ENCODE results near the gene ANAPC2. TPM values are rescaled to one million over a fixed set of nuclear protein-coding genes. Genes with fewer than 3 reads are reported as not detected.

ANAPC2 gene
- total RNA-seq, 1 donor, result 32.9 TPM

DNA sequence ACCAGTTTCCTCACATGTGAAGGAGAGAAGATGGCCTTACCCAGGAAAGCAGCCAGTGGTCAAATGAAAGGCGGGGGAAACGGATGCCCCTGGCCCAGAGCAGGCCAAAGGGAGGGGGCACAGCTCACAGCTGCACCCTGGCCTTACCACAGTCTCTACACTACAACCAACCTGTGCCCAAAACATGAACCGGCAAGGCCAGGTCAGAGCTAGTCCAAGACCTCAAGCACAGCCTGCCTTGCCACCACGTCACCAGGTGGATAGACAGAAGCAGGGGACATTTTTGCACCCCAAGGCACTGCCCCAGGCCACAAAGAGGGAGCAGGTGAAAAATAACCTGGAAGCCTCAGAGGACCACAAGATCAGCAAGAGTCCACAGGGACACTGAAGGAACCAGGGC is 44.9 kb downstream of the ANAPC2 start:
- TF ChIP-seq, protein P1, sequence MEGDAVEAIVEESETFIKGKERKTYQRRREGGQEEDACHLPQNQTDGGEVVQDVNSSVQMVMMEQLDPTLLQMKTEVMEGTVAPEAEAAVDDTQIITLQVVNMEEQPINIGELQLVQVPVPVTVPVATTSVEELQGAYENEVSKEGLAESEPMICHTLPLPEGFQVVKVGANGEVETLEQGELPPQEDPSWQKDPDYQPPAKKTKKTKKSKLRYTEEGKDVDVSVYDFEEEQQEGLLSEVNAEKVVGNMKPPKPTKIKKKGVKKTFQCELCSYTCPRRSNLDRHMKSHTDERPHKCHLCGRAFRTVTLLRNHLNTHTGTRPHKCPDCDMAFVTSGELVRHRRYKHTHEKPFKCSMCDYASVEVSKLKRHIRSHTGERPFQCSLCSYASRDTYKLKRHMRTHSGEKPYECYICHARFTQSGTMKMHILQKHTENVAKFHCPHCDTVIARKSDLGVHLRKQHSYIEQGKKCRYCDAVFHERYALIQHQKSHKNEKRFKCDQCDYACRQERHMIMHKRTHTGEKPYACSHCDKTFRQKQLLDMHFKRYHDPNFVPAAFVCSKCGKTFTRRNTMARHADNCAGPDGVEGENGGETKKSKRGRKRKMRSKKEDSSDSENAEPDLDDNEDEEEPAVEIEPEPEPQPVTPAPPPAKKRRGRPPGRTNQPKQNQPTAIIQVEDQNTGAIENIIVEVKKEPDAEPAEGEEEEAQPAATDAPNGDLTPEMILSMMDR (IDR thresholded peaks at IDR 0.05; ENCODE audit: extremely low read depth, low read depth, low read length), result no peak
- Histone ChIP-seq H3K27me3 (ENCODE audit: insufficient read depth, low read length) (peaks cover 26% of the 10 kb centered on the region), H3K27ac (ENCODE audit: low read depth, low read length) (no peak overlapping the region), H4K20me1 (ENCODE audit: insufficient read depth, low read length) (no peaks in the 10 kb centered on the region), H3K36me3 (ENCODE audit: insufficient read depth, low read length) (no peaks in the 10 kb centered on the region), H3K4me3 (ENCODE audit: insufficient read depth, low read length) (no peak overlapping the region), H2AFZ (ENCODE audit: low read length) (no peak overlapping the region), H3K4me2 (ENCODE audit: insufficient read depth, low read length) (no peak overlapping the region), H3K4me1 (ENCODE audit: insufficient read depth, low read length) (no peaks in the 10 kb centered on the region), H3K79me2 (ENCODE audit: insufficient read depth, low read length) (no peaks in the 10 kb centered on the region), H3K9me3 (ENCODE audit: low read depth, low read length) (no peaks in the 10 kb centered on the region)
- peak; percentile 70 for DNase-seq (ENCODE audit: insufficient read length, low spot score, missing footprints)

DNA sequence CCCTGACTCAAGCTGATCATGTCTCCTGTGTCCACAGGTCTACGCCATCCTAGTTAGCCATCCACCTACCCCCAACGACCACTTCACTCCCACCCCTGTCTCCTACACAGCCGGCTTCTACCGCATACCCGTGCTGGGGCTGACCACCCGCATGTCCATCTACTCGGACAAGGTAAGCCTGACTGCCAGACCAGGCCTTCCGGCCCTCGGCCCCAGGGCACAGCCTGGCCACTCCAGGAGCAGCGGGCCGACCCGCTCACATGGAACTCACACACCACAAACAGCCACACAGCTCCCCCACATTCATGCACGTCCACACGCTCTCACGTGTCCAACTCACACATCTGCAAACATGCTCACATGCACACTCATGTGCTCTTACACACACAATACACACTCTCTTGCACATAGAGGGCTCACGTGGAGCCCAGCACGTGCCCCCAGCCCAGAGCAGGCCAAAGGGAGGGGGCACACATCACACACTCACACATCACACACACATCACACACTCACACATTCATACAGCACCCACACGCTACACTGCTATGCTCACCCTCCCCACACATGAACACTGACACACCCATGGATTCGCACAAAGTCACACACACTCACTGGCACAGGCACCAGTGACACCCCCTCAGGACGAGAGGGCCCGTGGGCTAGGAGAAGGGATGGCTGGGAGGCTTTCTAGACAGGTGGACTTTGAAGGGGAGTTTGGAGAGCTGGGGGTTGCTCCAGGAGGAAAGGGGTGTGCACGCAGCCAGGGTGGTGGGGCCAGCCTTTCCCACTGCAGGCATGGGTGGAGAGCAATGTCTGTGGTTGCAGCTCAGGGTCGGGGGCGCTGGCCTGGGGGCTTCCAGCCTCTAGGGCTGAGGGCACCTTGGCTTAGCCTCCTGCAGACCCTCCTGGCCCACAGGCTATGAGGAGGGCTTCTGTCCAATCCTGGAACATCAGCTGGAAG is 46.1 kb downstream of the ANAPC2 start:
- Histone ChIP-seq H2AFZ (ENCODE audit: low read length) (no peak overlapping the region), H3K27me3 (ENCODE audit: insufficient read depth, low read length) (peaks cover 37% of the 10 kb centered on the region), H4K20me1 (ENCODE audit: insufficient read depth, low read length) (no peaks in the 10 kb centered on the region), H3K27ac (ENCODE audit: low read depth, low read length) (no peak overlapping the region), H3K9me3 (ENCODE audit: low read depth, low read length) (no peaks in the 10 kb centered on the region), H3K79me2 (ENCODE audit: insufficient read depth, low read length) (no peaks in the 10 kb centered on the region), H3K4me3 (ENCODE audit: insufficient read depth, low read length) (no peak overlapping the region), H3K4me2 (ENCODE audit: insufficient read depth, low read length) (no peak overlapping the region), H3K36me3 (ENCODE audit: insufficient read depth, low read length) (no peaks in the 10 kb centered on the region), H3K4me1 (ENCODE audit: insufficient read depth, low read length) (no peaks in the 10 kb centered on the region)
- DNase-seq (ENCODE audit: insufficient read length, low spot score, missing footprints), result peak; percentile 73
- TF ChIP-seq, protein P1 (IDR thresholded peaks at IDR 0.05; ENCODE audit: extremely low read depth, low read depth, low read length), result no peak

DNA sequence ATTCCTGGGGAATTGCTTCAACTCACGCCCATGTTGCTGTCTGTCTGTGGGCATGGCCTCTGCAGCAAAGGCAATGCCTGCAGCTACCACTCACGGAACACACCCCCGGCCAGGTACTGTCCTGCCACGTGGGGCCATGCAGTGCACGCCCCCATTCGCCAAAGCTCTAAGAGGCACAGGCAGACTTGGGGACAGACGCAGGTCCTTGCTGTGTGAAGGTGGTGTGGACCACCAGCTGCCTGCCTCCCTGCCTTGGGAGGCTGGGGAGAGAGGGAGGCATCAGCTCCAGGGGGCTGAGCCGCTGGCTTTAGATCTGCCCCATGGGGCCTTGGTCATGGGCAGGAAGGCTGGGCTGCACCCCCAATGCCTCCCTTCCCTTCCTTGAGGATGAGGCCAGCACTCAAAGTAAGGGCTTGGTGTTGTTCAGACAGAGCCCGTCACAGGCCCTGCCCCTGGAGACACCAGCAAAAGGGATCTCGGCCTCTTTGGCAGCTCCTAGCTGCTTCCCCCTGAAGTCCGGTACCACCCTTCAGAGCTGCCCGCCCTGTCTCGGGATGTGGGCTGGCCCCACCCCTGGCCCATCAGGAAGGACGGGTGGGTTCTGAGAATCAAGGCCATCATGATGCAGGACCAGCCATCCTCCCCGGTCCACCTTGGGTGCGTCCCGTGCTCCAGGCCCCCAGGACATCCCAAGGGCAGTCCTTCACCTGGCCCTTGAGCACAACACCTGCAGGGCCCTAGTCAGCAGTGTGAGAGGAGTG is 47.1 kb downstream of the ANAPC2 start:
- Histone ChIP-seq H2AFZ (ENCODE audit: low read length) (no peak overlapping the region), H3K27me3 (ENCODE audit: insufficient read depth, low read length) (peaks cover 48% of the 10 kb centered on the region), H3K79me2 (ENCODE audit: insufficient read depth, low read length) (no peaks in the 10 kb centered on the region), H4K20me1 (ENCODE audit: insufficient read depth, low read length) (no peaks in the 10 kb centered on the region), H3K4me3 (ENCODE audit: insufficient read depth, low read length) (no peak overlapping the region), H3K36me3 (ENCODE audit: insufficient read depth, low read length) (no peaks in the 10 kb centered on the region), H3K9me3 (ENCODE audit: low read depth, low read length) (no peaks in the 10 kb centered on the region), H3K4me2 (ENCODE audit: insufficient read depth, low read length) (no peak overlapping the region), H3K27ac (ENCODE audit: low read depth, low read length) (no peak overlapping the region), H3K4me1 (ENCODE audit: insufficient read depth, low read length) (no peaks in the 10 kb centered on the region)
- TF ChIP-seq, protein P1 (IDR thresholded peaks at IDR 0.05; ENCODE audit: extremely low read depth, low read depth, low read length), result no peak
- peak; percentile 85 for DNase-seq (ENCODE audit: insufficient read length, low spot score, missing footprints)

Data from osteoblast (primary cell).